ENCODE data around the gene CDKN2B-AS1.

CDKN2B-AS1 gene

DNA sequence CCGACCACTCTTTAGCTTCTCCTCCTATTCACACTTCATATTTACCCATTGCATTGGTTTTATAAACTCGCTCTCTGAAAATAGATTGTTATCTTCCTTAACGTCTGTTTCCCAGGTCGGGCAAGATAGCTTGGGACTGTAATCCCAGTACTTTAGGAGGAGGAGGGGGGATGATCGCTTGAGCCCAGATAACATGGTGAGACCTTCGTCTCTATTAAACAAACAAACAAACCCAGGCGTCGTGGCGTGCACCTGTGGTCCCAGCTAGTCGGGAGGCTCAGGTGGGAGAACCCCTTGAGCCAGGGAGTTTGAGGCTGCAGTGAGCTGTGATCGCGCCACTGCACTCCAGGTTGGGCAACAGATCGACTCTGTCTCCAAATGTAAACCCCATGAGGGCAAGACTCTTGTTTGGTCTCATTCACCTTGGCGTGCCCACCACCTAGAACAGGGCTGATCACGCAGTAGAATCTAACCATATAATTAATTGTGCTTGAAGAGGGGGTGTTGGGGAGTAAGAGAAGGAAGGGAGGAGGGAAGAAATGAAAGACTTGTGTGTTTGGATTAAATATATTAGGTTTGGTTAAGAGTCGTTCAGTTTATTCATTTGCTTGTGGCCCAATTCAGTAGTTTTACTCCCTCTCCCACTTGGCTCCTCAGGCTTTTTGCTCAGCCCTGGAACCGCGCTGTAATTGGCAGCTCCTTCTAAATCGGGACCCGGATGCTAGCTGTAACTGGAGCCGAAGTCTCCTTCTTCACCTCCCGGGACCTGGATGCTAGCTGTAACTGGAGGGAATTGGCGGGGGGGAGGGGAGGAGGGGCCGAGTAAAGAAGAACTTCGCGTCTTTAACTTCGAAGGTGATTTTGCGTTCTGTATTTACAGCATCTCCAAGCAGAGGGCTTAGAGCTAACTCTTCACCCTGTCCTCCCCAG, 25.3 kb upstream of the CDKN2B-AS1 start:
- DNase-seq (ENCODE audit: extremely low spot score): no peak
- ChIA-PET CTCF (interaction anchor here (0.8 to 4.0 kb wide), 6 partner anchors 10 to 156 kb away, joined by 3 to 27 read pairs (median 4); partner anchors contain the start of gene CDKN2B), POLR2A (no interaction called here)
- TF ChIP-seq, protein P1, sequence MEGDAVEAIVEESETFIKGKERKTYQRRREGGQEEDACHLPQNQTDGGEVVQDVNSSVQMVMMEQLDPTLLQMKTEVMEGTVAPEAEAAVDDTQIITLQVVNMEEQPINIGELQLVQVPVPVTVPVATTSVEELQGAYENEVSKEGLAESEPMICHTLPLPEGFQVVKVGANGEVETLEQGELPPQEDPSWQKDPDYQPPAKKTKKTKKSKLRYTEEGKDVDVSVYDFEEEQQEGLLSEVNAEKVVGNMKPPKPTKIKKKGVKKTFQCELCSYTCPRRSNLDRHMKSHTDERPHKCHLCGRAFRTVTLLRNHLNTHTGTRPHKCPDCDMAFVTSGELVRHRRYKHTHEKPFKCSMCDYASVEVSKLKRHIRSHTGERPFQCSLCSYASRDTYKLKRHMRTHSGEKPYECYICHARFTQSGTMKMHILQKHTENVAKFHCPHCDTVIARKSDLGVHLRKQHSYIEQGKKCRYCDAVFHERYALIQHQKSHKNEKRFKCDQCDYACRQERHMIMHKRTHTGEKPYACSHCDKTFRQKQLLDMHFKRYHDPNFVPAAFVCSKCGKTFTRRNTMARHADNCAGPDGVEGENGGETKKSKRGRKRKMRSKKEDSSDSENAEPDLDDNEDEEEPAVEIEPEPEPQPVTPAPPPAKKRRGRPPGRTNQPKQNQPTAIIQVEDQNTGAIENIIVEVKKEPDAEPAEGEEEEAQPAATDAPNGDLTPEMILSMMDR (IDR thresholded peaks at IDR 0.05; ENCODE audit: control extremely low read depth, extremely low read depth, low read depth, missing control alignments): no peak

DNA sequence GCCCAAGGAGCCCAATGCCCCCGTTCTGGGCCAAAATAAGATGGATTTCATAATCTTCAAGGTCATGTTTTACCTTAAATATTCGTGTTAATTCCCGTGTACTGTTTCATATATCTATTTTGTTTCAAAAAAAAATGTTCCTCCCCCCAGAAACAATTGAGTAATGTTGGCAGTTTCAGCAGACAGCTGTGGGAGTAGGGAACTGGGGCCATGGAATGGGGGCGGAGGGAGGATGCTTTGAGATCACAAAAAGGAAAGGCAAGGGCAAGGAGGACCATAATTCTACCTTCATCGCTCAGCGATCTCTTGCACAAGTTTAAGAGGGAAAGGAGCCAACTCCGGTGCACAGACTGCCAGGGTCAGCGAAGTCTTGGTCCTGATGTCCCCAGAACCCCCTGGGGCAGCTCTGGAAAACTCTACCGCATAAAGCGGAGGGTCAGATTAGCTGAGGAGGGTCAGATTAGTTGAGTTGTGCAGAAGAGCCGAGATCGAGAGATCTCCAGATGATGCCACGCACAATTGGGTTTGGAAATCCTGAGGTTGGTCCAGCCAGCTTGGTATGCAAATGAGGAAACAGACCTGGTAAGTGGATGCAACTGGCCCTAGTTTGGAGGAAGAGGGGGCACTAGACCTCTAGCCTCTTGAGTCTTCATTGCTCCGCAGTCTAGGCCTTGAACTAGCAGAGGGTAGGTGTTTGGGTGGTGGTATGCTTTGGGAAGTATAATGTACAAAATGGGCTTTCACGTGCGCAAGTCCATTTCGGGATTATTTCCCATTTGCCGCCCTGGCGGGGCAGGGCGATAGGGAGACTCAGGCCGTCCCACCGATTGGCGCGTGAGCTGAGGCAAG, 24.4 kb upstream of the CDKN2B-AS1 start:
- POLR2A ChIA-PET: no interaction called here
- TF ChIP-seq, protein P1 (IDR thresholded peaks at IDR 0.05; ENCODE audit: control extremely low read depth, extremely low read depth, low read depth, missing control alignments): no peak
- CTCF ChIA-PET: interaction anchor here (1.4 to 4.0 kb wide), 5 partner anchors 14 to 268 kb away, joined by 4 to 27 read pairs (median 6); partner anchors contain the start of gene CDKN2B
- no peak for DNase-seq (ENCODE audit: extremely low spot score)

DNA sequence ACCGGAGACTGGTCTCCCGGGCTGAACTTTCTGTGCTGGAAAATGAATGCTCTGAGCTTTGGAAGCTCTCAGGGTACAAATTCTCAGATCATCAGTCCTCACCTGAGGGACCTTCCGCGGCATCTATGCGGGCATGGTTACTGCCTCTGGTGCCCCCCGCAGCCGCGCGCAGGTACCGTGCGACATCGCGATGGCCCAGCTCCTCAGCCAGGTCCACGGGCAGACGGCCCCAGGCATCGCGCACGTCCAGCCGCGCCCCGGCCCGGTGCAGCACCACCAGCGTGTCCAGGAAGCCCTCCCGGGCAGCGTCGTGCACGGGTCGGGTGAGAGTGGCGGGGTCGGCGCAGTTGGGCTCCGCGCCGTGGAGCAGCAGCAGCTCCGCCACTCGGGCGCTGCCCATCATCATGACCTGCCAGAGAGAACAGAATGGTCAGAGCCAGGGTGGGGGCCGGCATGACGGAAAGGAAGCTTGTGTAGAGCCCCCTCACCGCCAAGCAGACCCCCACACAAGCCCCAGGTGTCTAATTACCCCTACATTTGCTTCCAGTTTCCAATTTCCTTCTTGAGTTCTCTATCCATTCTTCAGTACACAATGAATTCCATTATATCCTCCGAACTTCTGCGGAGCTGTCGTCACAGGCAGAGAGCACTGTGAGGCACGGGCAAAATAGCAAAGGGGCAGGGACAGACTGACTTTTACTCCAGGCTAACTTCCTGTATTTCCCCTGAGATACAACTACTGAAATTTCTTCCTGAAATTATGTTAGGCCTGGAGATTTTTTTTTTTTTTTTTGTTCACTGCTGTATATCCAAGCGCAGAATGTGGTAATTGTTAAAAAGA, 23.6 kb upstream of the CDKN2B-AS1 start:
- TF ChIP-seq, protein P1 (IDR thresholded peaks at IDR 0.05; ENCODE audit: control extremely low read depth, extremely low read depth, low read depth, missing control alignments): no peak
- CTCF ChIA-PET: interaction anchor here (1.1 to 4.0 kb wide), 6 partner anchors 13 to 268 kb away, joined by 4 to 27 read pairs (median 5); partner anchors contain the start of gene CDKN2B
- no peak for DNase-seq (ENCODE audit: extremely low spot score)
- POLR2A ChIA-PET: no interaction called here

DNA sequence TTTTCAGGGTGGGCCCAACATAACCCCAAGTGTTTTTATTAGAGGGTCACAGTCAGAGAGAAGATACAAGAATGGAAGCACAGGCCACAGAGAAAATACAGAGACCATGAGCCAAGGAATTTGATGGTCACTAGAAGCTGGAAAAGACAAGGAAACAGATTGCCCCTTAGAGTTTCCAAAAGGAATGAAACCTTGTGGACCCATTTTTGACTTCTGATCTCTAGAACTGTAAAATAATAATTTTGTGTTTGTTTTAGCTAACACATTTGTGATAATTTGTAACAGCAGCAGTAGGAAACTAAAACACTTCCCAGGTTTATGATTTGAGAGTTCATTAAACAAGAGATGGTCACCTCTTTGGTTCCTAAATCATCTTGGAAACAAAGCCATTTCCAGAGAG, 22.2 kb upstream of the CDKN2B-AS1 start:
- ChIA-PET POLR2A (no interaction called here), CTCF (interaction anchor here (0.9 to 4.0 kb wide), 4 partner anchors 11 to 160 kb away, joined by 3 to 27 read pairs (median 6); partner anchors contain the start of gene CDKN2B)
- TF ChIP-seq, protein P1 (IDR thresholded peaks at IDR 0.05; ENCODE audit: control extremely low read depth, extremely low read depth, low read depth, missing control alignments): no peak
- DNase-seq (ENCODE audit: extremely low spot score): no peak

DNA sequence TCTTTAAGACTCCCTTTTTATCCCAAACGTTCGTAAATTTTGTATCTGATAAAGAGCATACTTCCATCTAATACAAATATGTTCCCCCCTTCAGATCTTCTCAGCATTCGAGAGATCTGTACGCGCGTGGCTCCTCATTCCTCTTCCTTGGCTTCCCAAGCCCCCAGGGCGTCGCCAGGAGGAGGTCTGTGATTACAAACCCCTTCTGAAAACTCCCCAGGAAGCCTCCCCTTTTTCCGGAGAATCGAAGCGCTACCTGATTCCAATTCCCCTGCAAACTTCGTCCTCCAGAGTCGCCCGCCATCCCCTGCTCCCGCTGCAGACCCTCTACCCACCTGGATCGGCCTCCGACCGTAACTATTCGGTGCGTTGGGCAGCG, 20.3 kb upstream of the CDKN2B-AS1 start:
- ChIA-PET CTCF (no interaction called here), POLR2A (no interaction called here)
- no peak for DNase-seq (ENCODE audit: extremely low spot score)
- TF ChIP-seq, protein P1 (IDR thresholded peaks at IDR 0.05; ENCODE audit: control extremely low read depth, extremely low read depth, low read depth, missing control alignments): no peak

All from GM10248 (cell line).